ENCODE data around the gene MAPT. TPM values are rescaled to one million over a fixed set of nuclear protein-coding genes. Genes with fewer than 3 reads are reported as not detected.

Gene MAPT
- total RNA-seq, 6 donors from 2014 or later, result 2.1 to 3.7 (median 2.8) TPM

DNA sequence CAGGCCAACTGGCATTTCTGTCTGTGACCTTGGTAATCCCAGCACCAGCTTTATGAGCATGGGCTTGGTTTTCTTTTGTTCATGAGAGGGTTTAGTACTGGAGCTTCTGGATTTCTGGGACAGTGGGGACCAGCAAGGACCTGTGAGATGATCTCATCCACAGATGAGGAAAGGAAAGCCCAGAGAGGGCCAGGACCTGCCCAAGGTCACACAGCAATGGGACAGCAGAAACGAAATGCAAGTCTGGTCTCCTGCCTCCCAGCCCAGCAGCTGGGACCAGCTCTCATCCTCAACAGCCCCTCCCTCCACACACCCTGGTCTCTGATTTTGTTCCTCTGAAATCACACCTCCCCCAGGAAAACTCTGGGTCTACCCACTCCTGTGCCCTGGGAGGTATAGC is 42.5 kb upstream of the MAPT start:
- ATAC-seq (ENCODE audit: low FRiP score in 2 of 2) (no peak), DNase-seq (no peak)
- Histone ChIP-seq H3K4me3 (no peak overlapping the region), H3K27me3 (peaks cover 0 to 4% (median 0%) of the 10 kb centered on the region in 4 donors), H3K27ac (no peak overlapping the region), H3K9me3 (no peaks in the 10 kb centered on the region), H3K4me1 (no peaks in the 10 kb centered on the region), H3K36me3 (no peaks in the 10 kb centered on the region)
- WGBS, 2 donors, result 60% methylated on average over 1 of the region's 1 CpG; no CpG with 5 or more reads in 1 of the 2 donors
- no peak for TF ChIP-seq POLR2A (IDR thresholded peaks at IDR 0.05)
- TF ChIP-seq POLR2AphosphoS5 (IDR thresholded peaks at IDR 0.05), result no peak
- TF ChIP-seq EP300 (IDR thresholded peaks at IDR 0.05), result no peak
- TF ChIP-seq, protein P1, sequence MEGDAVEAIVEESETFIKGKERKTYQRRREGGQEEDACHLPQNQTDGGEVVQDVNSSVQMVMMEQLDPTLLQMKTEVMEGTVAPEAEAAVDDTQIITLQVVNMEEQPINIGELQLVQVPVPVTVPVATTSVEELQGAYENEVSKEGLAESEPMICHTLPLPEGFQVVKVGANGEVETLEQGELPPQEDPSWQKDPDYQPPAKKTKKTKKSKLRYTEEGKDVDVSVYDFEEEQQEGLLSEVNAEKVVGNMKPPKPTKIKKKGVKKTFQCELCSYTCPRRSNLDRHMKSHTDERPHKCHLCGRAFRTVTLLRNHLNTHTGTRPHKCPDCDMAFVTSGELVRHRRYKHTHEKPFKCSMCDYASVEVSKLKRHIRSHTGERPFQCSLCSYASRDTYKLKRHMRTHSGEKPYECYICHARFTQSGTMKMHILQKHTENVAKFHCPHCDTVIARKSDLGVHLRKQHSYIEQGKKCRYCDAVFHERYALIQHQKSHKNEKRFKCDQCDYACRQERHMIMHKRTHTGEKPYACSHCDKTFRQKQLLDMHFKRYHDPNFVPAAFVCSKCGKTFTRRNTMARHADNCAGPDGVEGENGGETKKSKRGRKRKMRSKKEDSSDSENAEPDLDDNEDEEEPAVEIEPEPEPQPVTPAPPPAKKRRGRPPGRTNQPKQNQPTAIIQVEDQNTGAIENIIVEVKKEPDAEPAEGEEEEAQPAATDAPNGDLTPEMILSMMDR (IDR thresholded peaks at IDR 0.05), result no peak

DNA sequence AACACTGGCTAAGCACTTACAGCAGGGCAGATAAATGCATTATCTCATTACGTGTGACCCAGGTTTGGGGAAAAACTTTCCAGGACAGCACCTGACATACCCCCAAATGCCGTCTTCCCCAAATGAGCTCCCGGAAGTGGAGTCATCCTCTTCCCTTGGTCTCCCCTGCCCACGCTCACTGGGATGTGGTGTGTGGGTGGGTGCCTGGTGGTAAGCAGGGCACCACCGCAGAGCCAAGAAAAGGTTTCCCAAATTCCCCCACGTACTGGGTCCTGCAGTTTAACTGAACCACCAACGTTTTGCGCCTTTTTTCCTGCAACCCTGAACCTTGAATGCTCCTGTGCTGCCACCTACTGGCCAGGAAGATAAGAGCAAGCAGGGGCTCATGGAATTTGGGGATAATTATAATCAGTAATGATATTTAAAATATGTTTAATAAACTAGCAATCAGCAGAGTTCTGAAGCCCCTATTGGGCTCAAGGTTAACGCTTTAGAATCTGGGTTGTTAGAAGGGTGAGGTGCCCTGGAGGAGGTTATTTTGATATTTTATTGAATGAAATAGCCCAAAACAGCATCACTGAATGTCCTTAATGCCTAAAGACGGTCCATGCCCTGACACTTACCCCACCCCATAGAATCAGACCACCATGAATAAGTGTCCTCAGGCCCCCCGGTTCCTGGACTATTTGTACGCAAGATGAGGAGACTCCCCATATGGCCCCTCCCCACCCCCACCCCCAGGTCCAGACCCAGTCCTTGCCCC is 41.6 kb upstream of the MAPT start:
- ATAC-seq (ENCODE audit: low FRiP score in 2 of 2) (peak in 1 of 2 donors; percentile 50), DNase-seq (peak in 1 of 2 donors; percentile 47)
- H3K36me3 ChIP-seq, result no peaks in the 10 kb centered on the region
- H3K27ac ChIP-seq, result no peak overlapping the region
- no peaks in the 10 kb centered on the region for H3K4me1 ChIP-seq
- no peak overlapping the region for H3K4me3 ChIP-seq
- peaks cover 0 to 4% (median 0%) of the 10 kb centered on the region in 4 donors for H3K27me3 ChIP-seq
- WGBS, 2 donors, result 29% methylated on average over 12 of the region's 12 CpGs
- no peaks in the 10 kb centered on the region for H3K9me3 ChIP-seq
- no peak for TF ChIP-seq POLR2AphosphoS5 (IDR thresholded peaks at IDR 0.05)
- TF ChIP-seq, protein P1 (IDR thresholded peaks at IDR 0.05), result peak; percentile 43 to 73 (median 68)

DNA sequence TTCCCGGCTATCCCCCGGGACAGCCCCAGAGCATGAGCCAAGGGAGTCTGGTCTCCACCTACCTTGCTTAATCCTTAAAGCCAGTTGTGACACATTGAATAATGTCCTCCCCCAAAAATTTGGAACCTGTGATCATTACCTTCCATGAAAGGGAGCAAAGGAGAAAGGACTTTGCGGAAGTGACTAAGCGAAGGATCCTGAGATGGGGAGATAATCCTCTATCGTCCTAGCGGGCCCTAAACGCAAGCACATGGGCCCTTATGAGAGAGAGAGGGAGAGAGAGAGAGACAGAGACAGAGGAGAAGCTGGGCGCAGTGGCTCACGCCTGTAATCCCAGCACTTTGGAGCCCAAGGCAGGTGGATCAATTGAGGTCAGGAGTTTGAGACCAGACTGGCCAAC is 40.1 kb upstream of the MAPT start:
- ATAC-seq (ENCODE audit: low FRiP score in 2 of 2) (no peak), DNase-seq (no peak)
- WGBS, 2 donors, result 82 to 89% methylated on average over 9 of the region's 9 CpGs
- no peaks in the 10 kb centered on the region for H3K4me1 ChIP-seq
- peaks cover 0 to 4% (median 0%) of the 10 kb centered on the region in 4 donors for H3K27me3 ChIP-seq
- no peak overlapping the region for H3K27ac ChIP-seq
- TF ChIP-seq POLR2A (IDR thresholded peaks at IDR 0.05) (no peak), POLR2AphosphoS5 (IDR thresholded peaks at IDR 0.05) (no peak), EP300 (IDR thresholded peaks at IDR 0.05) (no peak)
- TF ChIP-seq, protein P1 (IDR thresholded peaks at IDR 0.05), result no peak
- no peaks in the 10 kb centered on the region for H3K9me3 ChIP-seq
- H3K36me3 ChIP-seq, result no peaks in the 10 kb centered on the region
- no peak overlapping the region for H3K4me3 ChIP-seq

DNA sequence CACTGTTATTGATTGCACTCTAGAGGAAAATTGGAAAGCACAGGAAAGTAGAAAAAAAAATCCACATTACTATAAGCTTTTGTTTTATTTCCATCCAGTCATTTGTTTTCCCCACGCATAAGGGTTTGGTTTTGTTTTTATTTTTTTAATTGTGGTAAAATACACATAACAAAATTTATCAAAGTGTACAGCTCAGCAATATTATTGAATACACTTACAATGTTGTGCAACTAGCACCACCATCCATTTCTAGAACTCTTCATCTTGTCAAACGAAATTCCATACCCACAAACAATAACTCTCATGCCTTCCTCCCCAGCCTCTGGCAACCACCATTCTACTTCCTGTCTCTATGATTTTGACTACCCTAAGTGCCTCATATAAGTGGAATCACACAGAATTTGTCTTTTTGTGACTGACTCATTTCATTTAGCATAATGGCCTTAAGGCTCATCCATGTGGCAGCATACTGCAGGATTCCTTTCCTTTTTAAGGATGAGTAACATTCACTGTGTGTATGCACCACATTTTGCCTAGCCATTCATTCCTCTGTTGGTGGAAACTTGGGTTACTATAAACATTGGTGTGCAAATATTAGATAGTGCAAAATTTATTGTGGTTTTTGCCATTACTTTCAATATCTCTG is 38.5 kb upstream of the MAPT start:
- WGBS, 2 donors, result 59 to 65% methylated on average over 2 of the region's 2 CpGs
- Histone ChIP-seq H3K36me3 (no peaks in the 10 kb centered on the region), H3K27me3 (peaks cover 0 to 4% (median 0%) of the 10 kb centered on the region in 4 donors)

More for the DNA sequence above, 38.5 kb upstream of the MAPT start:
- no peak for ATAC-seq (ENCODE audit: low FRiP score in 2 of 2)
- no peak for DNase-seq
- H3K4me3 ChIP-seq, result no peak overlapping the region
- no peaks in the 10 kb centered on the region for H3K4me1 ChIP-seq
- TF ChIP-seq EP300 (IDR thresholded peaks at IDR 0.05), result no peak
- TF ChIP-seq, protein P1 (IDR thresholded peaks at IDR 0.05), result no peak
- TF ChIP-seq POLR2AphosphoS5 (IDR thresholded peaks at IDR 0.05), result no peak
- no peak for TF ChIP-seq POLR2A (IDR thresholded peaks at IDR 0.05)
- H3K27ac ChIP-seq, result no peak overlapping the region
- H3K9me3 ChIP-seq, result no peaks in the 10 kb centered on the region
